Testis (tissue), 3 donors: ENCODE data around the gene AARS2. TPM values are rescaled to one million over a fixed set of nuclear protein-coding genes. Genes with fewer than 3 reads are reported as not detected.

Experiments
- DNase-seq: peaks from one replicate; pipeline ENCODE4 v3.0.0-alpha.2; 2019
- H3K27ac ChIP-seq, 2 donors: fragments of 200-600 bp; sonication (generic); one replicate each; pipeline ENCODE4 v1.5.1; 2019
- H3K27me3 ChIP-seq: fragments of 200-600 bp; sonication (generic); one replicate; pipeline ENCODE4 v1.5.1; 2019
- H3K36me3 ChIP-seq: fragments of 200-600 bp; sonication (generic); one replicate; pipeline ENCODE4 v1.5.1; 2017; ENCODE audit warnings: low read depth; ENCODE audit errors: missing control alignments
- H3K4me1 ChIP-seq: fragments of 200-600 bp; sonication (generic); one replicate; pipeline ENCODE4 v1.5.1; 2019
- H3K4me3 ChIP-seq, 2 donors: fragments of 200-600 bp; sonication (generic); one replicate each; pipeline ENCODE4 v1.5.1; 2017 to 2019
- H3K9me3 ChIP-seq: fragments of 200-600 bp; sonication (generic); one replicate; pipeline ENCODE4 v1.5.1; 2017
- POLR2A ChIP-seq: fragments of 450-650 bp; IDR thresholded peaks from one replicate; pipeline ENCODE4 v1.6.1; 2017; ENCODE audit warnings: antibody characterized with exemption, mild to moderate bottlenecking, moderate library complexity
- WGBS, 2 donors: methylation state at CpG; one replicate each; pipeline ENCODE4 v1.1.5; 2018; 5-methylcytosine and 5-hydroxymethylcytosine counted together
- intact Hi-C: fragments of 100-400 bp; cut with DNase I; formaldehyde crosslinking; loops from one replicate; pipeline ENCODE4 v1.15.1; 2023; ENCODE audit warnings: low total_unique reads
- polyA plus RNA-seq: library from polyadenylated mRNA; stranded (reverse); fragments of 350-450 nt; fragmentation: Illumina TruSeq; extraction: RNeasy Lipid Tissue Mini Kit (QIAGEN cat#74804); gene quantifications from one replicate; pipeline ENCODE4 v1.2.3, GENCODE V29; 2014; ENCODE audit warnings: low read depth, low replicate concordance; ENCODE audit not compliant: insufficient read depth
- total RNA-seq, 2 donors: library from RNA; depleted of rRNA; stranded (reverse); fragments of >200 nt; gene quantifications; one replicate each; pipeline ENCODE4 v1.2.3, GENCODE V29; 2016
- TF ChIP-seq, protein P1 (sequence below), 3 experiments: fragments of 450-650 bp in 2 of 3; fragments of 200-600 bp in 1 of 3; sonication (generic) in 1 of 3; IDR thresholded peaks; one replicate each; pipeline ENCODE4 v1.5.1; 2016 to 2019; ENCODE audit warnings: antibody characterized with exemption in 3 of 3, mild to moderate bottlenecking in 2 of 3, moderate library complexity in 1 of 3

AARS2 gene
- total and polyA plus RNA-seq, 3 donors from 2014 or later = 6.2 to 14.6 (median 13.4) TPM

DNA sequence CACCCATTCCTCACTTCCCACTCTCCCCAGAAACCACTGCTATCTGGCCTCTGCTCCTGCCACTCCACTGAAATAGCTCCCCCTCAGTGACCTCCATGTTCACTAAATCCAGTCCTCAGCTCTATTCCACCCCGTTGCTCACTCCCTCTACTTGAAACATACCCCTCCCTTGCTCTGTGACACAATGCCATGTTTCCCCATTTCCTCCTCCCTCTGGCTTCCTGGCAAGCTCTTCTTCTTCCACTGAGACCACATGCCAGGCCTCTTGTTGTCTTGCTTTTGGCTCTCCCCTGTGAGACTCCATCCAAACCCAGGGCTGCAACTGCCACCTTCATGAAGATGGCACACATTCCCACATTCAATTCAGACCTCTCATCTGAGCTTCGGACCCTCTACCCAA lies 29.0 kb downstream of the AARS2 start:
- Histone ChIP-seq H3K4me1 (no peaks in the 10 kb centered on the region), H3K9me3 (no peaks in the 10 kb centered on the region), H3K4me3 (no peak overlapping the region), H3K36me3 (no peaks in the 10 kb centered on the region), H3K27ac (no peak overlapping the region), H3K27me3 (no peaks in the 10 kb centered on the region)
- WGBS, 2 donors = 72 to 74% methylated on average over 2 of the region's 2 CpGs
- TF ChIP-seq, protein P1, sequence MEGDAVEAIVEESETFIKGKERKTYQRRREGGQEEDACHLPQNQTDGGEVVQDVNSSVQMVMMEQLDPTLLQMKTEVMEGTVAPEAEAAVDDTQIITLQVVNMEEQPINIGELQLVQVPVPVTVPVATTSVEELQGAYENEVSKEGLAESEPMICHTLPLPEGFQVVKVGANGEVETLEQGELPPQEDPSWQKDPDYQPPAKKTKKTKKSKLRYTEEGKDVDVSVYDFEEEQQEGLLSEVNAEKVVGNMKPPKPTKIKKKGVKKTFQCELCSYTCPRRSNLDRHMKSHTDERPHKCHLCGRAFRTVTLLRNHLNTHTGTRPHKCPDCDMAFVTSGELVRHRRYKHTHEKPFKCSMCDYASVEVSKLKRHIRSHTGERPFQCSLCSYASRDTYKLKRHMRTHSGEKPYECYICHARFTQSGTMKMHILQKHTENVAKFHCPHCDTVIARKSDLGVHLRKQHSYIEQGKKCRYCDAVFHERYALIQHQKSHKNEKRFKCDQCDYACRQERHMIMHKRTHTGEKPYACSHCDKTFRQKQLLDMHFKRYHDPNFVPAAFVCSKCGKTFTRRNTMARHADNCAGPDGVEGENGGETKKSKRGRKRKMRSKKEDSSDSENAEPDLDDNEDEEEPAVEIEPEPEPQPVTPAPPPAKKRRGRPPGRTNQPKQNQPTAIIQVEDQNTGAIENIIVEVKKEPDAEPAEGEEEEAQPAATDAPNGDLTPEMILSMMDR (IDR thresholded peaks at IDR 0.05) = no peak
- no peak for TF ChIP-seq POLR2A
- intact Hi-C loops = no loop called here
- no peak for DNase-seq

DNA sequence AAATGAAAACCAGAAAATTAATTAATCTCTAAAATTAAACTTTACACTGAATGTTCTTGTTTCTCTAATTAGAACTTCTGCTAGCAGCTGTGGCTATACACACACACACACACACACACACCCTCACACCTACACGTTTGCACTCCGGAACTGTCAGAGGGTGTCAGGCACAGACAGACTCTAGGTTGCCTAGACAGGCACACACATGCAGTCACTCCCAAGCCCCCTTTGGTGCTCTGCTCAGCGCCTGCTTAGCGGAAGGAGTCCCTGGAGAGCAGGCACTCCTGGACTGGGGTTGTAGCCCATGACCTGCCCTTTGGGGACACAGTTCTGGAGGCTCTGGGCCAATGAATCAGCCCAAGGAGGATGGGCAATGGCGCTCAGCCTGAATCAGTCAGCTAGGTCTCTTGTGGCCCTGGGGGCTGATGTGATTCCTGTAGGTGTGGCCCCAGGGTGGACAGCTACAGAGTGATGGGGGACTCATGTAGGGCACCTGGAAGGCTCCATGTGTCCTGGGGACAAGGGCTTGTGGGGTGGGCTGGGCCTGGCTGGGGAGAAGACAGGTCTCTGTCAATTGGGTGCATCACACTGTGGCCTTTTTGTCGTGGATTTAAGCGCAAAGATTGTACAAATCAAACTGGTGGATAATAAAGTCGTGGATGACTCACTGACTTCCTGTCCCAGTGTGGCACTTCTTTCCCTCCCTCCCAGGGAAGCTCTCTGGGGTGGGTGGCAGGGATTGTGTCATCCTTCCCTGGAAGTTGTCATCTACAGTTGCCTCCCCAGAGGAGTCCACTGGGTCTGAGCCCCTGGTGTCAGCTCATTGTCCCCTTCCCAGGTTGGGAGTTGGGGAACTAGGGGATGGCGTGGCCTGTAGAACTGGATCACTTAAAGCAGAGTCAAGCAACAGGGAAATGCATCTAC lies 34.1 kb downstream of the AARS2 start:
- intact Hi-C loops = no loop called here
- Histone ChIP-seq H3K9me3 (no peaks in the 10 kb centered on the region), H3K4me1 (no peaks in the 10 kb centered on the region), H3K4me3 (no peak overlapping the region), H3K27me3 (no peaks in the 10 kb centered on the region), H3K27ac (no peak overlapping the region), H3K36me3 (no peaks in the 10 kb centered on the region)
- WGBS, 2 donors = 76 to 89% methylated on average over 8 to 9 of the region's 9 CpGs
- TF ChIP-seq, protein P1 (IDR thresholded peaks at IDR 0.05) = no peak
- no peak for TF ChIP-seq POLR2A
- DNase-seq = no peak

DNA sequence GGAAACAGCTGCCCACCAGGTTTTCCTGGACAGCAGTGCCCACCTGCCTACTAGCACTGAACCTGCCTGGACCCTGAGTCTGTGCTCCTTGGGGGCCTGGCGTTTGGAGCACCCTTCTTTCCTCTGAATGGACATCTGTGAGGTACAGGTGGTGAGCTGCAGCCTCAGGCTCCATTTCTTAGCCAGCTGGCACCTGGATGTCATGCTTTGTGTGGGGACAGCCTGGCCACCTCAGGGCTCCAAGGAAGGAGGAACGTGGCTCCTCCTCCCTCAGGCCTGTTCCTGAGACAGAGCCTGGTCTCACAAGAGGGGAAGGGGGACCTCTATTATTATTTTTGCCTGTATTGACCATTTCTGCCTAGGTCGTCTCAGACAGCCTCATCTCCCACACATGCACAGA lies 34.8 kb downstream of the AARS2 start:
- Histone ChIP-seq H3K27ac (no peak overlapping the region), H3K36me3 (no peaks in the 10 kb centered on the region), H3K4me1 (no peaks in the 10 kb centered on the region), H3K4me3 (no peak overlapping the region), H3K27me3 (no peaks in the 10 kb centered on the region), H3K9me3 (no peaks in the 10 kb centered on the region)
- intact Hi-C loops = no loop called here
- 85 to 92% methylated on average over 3 of the region's 3 CpGs for WGBS, 2 donors
- TF ChIP-seq POLR2A = no peak
- TF ChIP-seq, protein P1 (IDR thresholded peaks at IDR 0.05) = no peak
- no peak for DNase-seq

DNA sequence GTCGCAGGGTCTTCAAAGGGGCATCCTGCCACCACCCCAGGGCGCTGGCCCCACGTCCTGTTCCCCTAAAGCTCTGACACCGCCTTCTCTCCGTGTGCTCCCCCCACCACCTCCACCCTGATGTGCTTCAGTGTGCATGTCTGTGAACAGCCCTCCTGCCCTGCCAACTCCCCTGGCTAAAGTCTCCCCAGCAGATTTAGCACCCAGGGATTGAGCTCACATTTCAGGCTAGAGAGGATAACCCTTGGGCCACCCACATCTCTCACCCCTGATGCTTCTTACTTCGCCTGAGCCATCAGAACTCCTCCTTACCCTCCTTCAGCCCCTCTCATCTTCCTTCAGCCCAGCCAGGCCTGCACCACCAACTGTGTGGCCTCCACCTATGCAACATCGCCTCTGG lies 35.4 kb downstream of the AARS2 start:
- intact Hi-C loops = no loop called here
- TF ChIP-seq, protein P1 (IDR thresholded peaks at IDR 0.05) = no peak
- no peak for TF ChIP-seq POLR2A
- Histone ChIP-seq H3K36me3 (no peaks in the 10 kb centered on the region), H3K27me3 (no peaks in the 10 kb centered on the region), H3K9me3 (no peaks in the 10 kb centered on the region), H3K4me1 (no peaks in the 10 kb centered on the region), H3K27ac (no peak overlapping the region), H3K4me3 (no peak overlapping the region)
- no peak for DNase-seq
- 85 to 89% methylated on average over 7 of the region's 7 CpGs for WGBS, 2 donors
